Measurements from ENCODE around the gene CXCL17. TPM values are rescaled to one million over a fixed set of nuclear protein-coding genes. Genes with fewer than 3 reads are reported as not detected.

The CXCL17 gene
- total RNA-seq, 1 experiment from 2014 or later: 0.98 TPM

DNA sequence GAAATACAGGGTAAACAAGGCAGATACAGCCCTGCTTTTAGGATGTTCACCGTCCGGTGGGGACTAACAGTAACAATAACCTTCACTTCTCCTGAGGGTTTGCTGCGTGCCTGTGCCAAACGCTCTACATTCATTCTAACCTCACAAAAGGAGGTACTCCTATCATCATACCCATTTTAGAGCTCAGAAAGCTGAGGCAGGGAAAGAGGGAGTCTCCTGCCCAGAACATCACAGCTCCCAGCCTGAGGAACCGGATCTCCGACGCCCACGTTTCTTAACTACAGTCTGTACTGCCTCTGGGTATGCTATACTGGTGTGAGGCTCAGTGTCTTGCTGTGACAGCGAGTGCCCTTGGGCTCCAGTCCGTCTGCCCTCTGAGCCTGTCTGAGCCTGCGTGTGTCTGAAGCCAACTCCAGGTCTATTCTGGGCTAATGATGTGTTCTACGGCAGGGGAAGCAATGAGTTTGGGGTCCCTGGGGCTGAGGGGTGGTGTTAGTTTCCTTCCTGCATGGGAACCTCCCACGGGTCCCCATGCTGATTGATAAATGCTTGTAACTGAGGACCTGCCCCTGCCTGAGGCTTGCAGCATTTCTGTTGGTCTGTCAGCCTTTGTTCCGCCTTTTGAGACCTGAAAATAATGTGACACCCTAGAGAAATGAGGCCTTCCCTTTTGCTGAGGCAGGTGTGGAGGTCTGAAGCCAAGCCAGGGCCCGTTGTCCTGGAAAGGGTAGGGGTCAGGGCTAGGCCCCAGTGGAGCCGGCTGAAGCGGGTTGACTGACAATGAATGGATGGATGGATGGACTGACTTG lies 20.4 kb downstream of the CXCL17 start:
- Histone ChIP-seq H3K36me3 (ENCODE audit: low read depth, low read length) (no peaks in the 10 kb centered on the region), H3K9ac (ENCODE audit: low read length) (no peak overlapping the region), H4K20me1 (ENCODE audit: low read length) (no peaks in the 10 kb centered on the region), H3K79me2 (ENCODE audit: low read length) (no peaks in the 10 kb centered on the region), H3K27ac (ENCODE audit: low read length) (no peak overlapping the region), H2AFZ (ENCODE audit: low read length) (0 out of 2 replicates have a peak overlapping the region, but pooled peaks have one; percentile 96), H3K9me2 (replicated peaks; ENCODE audit: low read length) (no peaks in the 10 kb centered on the region), H3K4me2 (ENCODE audit: low read length) (peak overlapping the region; percentile 86), H3F3A (ENCODE audit: low read length, unreplicated experiment) (no peaks in the 10 kb centered on the region), H3K27me3 (ENCODE audit: low read length) (no peaks in the 10 kb centered on the region), H3K9me3 (ENCODE audit: low read length) (no peaks in the 10 kb centered on the region), H3K4me3 (ENCODE audit: low read length) (peak overlapping the region; percentile 72; the same call in 1 of the 2 replicates), H3K4me1 (ENCODE audit: insufficient read depth, low read length) (peaks cover 28% of the 10 kb centered on the region)
- TF ChIP-seq, protein P1, sequence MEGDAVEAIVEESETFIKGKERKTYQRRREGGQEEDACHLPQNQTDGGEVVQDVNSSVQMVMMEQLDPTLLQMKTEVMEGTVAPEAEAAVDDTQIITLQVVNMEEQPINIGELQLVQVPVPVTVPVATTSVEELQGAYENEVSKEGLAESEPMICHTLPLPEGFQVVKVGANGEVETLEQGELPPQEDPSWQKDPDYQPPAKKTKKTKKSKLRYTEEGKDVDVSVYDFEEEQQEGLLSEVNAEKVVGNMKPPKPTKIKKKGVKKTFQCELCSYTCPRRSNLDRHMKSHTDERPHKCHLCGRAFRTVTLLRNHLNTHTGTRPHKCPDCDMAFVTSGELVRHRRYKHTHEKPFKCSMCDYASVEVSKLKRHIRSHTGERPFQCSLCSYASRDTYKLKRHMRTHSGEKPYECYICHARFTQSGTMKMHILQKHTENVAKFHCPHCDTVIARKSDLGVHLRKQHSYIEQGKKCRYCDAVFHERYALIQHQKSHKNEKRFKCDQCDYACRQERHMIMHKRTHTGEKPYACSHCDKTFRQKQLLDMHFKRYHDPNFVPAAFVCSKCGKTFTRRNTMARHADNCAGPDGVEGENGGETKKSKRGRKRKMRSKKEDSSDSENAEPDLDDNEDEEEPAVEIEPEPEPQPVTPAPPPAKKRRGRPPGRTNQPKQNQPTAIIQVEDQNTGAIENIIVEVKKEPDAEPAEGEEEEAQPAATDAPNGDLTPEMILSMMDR (conservative IDR thresholded peaks at IDR 0.05; ENCODE audit: low read depth, low read length): no peak
- TF ChIP-seq EZH2phosphoT487 (IDR thresholded peaks at IDR 0.05; ENCODE audit: borderline replicate concordance, low read length) (no peak), EZH2 (IDR thresholded peaks at IDR 0.05; ENCODE audit: low read length, unreplicated experiment) (no peak)
- DNase-seq (no peak), ATAC-seq (no peak)
- no TSS peak for BruUV-seq (replicated peaks)
- intact Hi-C loops (cut with micrococcal nuclease): no loop called here
- ChIA-PET POLR2A (ENCODE audit: unreplicated experiment) (no interaction called here), CTCF (no interaction called here)

DNA sequence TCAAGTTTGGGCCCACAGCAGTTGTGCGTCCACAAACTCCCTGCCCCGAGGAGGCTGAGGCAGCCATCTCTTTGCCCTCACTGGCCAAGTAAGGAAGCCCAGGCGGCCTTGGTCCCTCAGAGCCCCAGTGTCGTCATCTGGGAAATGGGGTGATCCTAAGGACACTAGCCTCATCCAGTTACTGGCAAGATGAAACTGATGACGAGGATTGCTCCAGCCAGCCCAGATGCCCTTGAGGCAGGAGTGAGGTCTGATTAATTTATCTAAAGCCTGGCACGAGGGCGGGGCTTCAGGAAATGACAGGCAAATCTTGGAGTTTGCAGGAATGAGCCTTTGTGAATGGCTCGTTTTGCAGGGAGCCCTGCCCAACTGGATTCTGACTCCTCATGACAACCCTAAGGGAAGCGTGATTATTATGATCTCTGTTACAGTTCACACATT lies 21.1 kb downstream of the CXCL17 start:
- BruUV-seq (replicated peaks): no TSS peak
- H3K4me1 ChIP-seq (ENCODE audit: insufficient read depth, low read length): peaks cover 28% of the 10 kb centered on the region
- CTCF ChIA-PET: no interaction called here
- no peaks in the 10 kb centered on the region for H3K79me2 ChIP-seq (ENCODE audit: low read length)
- ATAC-seq (no peak), DNase-seq (peak; percentile 49)
- TF ChIP-seq EZH2 (IDR thresholded peaks at IDR 0.05; ENCODE audit: low read length, unreplicated experiment): no peak
- TF ChIP-seq, protein P1 (conservative IDR thresholded peaks at IDR 0.05; ENCODE audit: low read depth, low read length): no peak
- no peak for TF ChIP-seq EZH2phosphoT487 (IDR thresholded peaks at IDR 0.05; ENCODE audit: borderline replicate concordance, low read length)
- no peak overlapping the region for H2AFZ ChIP-seq (ENCODE audit: low read length)
- no peaks in the 10 kb centered on the region for H3K36me3 ChIP-seq (ENCODE audit: low read depth, low read length)
- no peak overlapping the region for H3K4me2 ChIP-seq (ENCODE audit: low read length)
- no peaks in the 10 kb centered on the region for H3K27me3 ChIP-seq (ENCODE audit: low read length)
- H4K20me1 ChIP-seq (ENCODE audit: low read length): no peaks in the 10 kb centered on the region
- no peak overlapping the region for H3K27ac ChIP-seq (ENCODE audit: low read length)
- POLR2A ChIA-PET (ENCODE audit: unreplicated experiment): no interaction called here
- H3K9ac ChIP-seq (ENCODE audit: low read length): no peak overlapping the region
- no peak overlapping the region for H3K4me3 ChIP-seq (ENCODE audit: low read length)
- no peaks in the 10 kb centered on the region for H3K9me2 ChIP-seq (replicated peaks; ENCODE audit: low read length)
- intact Hi-C loops (cut with micrococcal nuclease): no loop called here
- H3K9me3 ChIP-seq (ENCODE audit: low read length): no peaks in the 10 kb centered on the region
- H3F3A ChIP-seq (ENCODE audit: low read length, unreplicated experiment): no peaks in the 10 kb centered on the region

DNA sequence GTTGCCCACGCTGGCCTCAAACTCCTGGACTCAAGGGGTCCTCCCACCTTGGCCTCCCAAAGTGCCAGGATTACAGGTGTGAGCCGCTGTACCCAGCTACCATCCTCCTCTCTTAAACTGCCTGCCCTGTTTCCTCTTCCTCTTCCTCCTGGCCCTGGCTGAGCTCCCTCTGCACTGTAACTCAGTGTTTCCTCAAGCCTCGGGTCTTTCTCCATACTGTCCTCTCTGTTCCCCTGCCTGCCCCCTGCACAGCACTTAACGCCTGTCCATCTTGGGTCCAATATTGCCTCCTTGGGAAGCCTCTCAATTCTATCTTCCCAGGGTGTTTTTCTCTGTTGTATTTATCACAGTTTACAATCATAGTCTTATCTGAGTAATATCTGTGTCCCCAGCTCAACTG lies 21.6 kb downstream of the CXCL17 start:
- H3K4me1 ChIP-seq (ENCODE audit: insufficient read depth, low read length): peaks cover 28% of the 10 kb centered on the region
- POLR2A ChIA-PET (ENCODE audit: unreplicated experiment): no interaction called here
- CTCF ChIA-PET: no interaction called here
- H3K27ac ChIP-seq (ENCODE audit: low read length): no peak overlapping the region
- H3K27me3 ChIP-seq (ENCODE audit: low read length): no peaks in the 10 kb centered on the region
- H3K4me3 ChIP-seq (ENCODE audit: low read length): no peak overlapping the region
- no peaks in the 10 kb centered on the region for H3K9me3 ChIP-seq (ENCODE audit: low read length)
- ATAC-seq (no peak), DNase-seq (no peak)
- H3K4me2 ChIP-seq (ENCODE audit: low read length): no peak overlapping the region
- H3F3A ChIP-seq (ENCODE audit: low read length, unreplicated experiment): no peaks in the 10 kb centered on the region
- no peaks in the 10 kb centered on the region for H3K9me2 ChIP-seq (replicated peaks; ENCODE audit: low read length)
- H3K79me2 ChIP-seq (ENCODE audit: low read length): no peaks in the 10 kb centered on the region
- H3K9ac ChIP-seq (ENCODE audit: low read length): no peak overlapping the region
- H2AFZ ChIP-seq (ENCODE audit: low read length): no peak overlapping the region
- intact Hi-C loops (cut with micrococcal nuclease): no loop called here
- BruUV-seq (replicated peaks): no TSS peak
- H3K36me3 ChIP-seq (ENCODE audit: low read depth, low read length): no peaks in the 10 kb centered on the region
- no peaks in the 10 kb centered on the region for H4K20me1 ChIP-seq (ENCODE audit: low read length)
- TF ChIP-seq, protein P1 (conservative IDR thresholded peaks at IDR 0.05; ENCODE audit: low read depth, low read length): no peak
- TF ChIP-seq EZH2 (IDR thresholded peaks at IDR 0.05; ENCODE audit: low read length, unreplicated experiment): no peak
- TF ChIP-seq EZH2phosphoT487 (IDR thresholded peaks at IDR 0.05; ENCODE audit: borderline replicate concordance, low read length): no peak
